ENCODE data around the gene DTX1. TPM values are rescaled to one million over a fixed set of nuclear protein-coding genes. Genes with fewer than 3 reads are reported as not detected.

DTX1 gene
- total RNA-seq, 1 experiment from 2014 or later: not detected

GRCh38 chr12:113071135-113072112, 14.9 kb downstream of the DTX1 start:
- no peak for DNase-seq (ENCODE audit: low read depth)

GRCh38 chr12:113072136-113072535, 15.6 kb downstream of the DTX1 start:
- DNase-seq (ENCODE audit: low read depth): no peak

GRCh38 chr12:113073586-113073985, 17.1 kb downstream of the DTX1 start:
- no peak for DNase-seq (ENCODE audit: low read depth)

GRCh38 chr12:113075137-113075683, 18.7 kb downstream of the DTX1 start:
- no peak for DNase-seq (ENCODE audit: low read depth)

- no peak for DNase-seq (ENCODE audit: low read depth)
These were observed 20.7 kb downstream of the DTX1 start for GRCh38 chr12:113077057-113077858.

GRCh38 chr12:113077859-113078255, 21.3 kb downstream of the DTX1 start:
- DNase-seq (ENCODE audit: low read depth): no peak

GRCh38 chr12:113081873-113082272, 25.3 kb downstream of the DTX1 start:
- no peak for DNase-seq (ENCODE audit: low read depth)

GRCh38 chr12:113082486-113083148, 26.1 kb downstream of the DTX1 start:
- DNase-seq (ENCODE audit: low read depth): no peak

GRCh38 chr12:113083863-113084435, 27.4 kb downstream of the DTX1 start:
- DNase-seq (ENCODE audit: low read depth): no peak

- DNase-seq (ENCODE audit: low read depth): peak; percentile 12
These were observed 30.0 kb downstream of the DTX1 start for GRCh38 chr12:113086249-113087164.

- DNase-seq (ENCODE audit: low read depth): no peak
These were observed 30.7 kb downstream of the DTX1 start for GRCh38 chr12:113087193-113087592.

- DNase-seq (ENCODE audit: low read depth): no peak
These were observed 31.5 kb downstream of the DTX1 start for GRCh38 chr12:113088037-113088436.

- DNase-seq (ENCODE audit: low read depth): no peak
These were observed 32.6 kb downstream of the DTX1 start for GRCh38 chr12:113088971-113089756.

- DNase-seq (ENCODE audit: low read depth): no peak
These were observed 33.3 kb downstream of the DTX1 start for GRCh38 chr12:113089839-113090238.

GRCh38 chr12:113090740-113091139, 34.2 kb downstream of the DTX1 start:
- DNase-seq (ENCODE audit: low read depth): no peak

- DNase-seq (ENCODE audit: low read depth): no peak
These were observed 35.0 kb downstream of the DTX1 start for GRCh38 chr12:113091506-113091905.

- no peak for DNase-seq (ENCODE audit: low read depth)
These were observed 36.3 kb downstream of the DTX1 start for GRCh38 chr12:113092607-113093408.

GRCh38 chr12:113093409-113094101, 37.0 kb downstream of the DTX1 start:
- DNase-seq (ENCODE audit: low read depth): no peak
